WTC11 (cell line): Measurements from ENCODE around the gene DGKZ. TPM values are rescaled to one million over a fixed set of nuclear protein-coding genes. Genes with fewer than 3 reads are reported as not detected.

Experiments
- ATAC-seq: fragments of 200-7000 bp; cut with Tn5 transposase; 2 replicates; pipeline ENCODE4 v1.10.0; 2021; ENCODE audit warnings: mild to moderate bottlenecking, moderate library complexity
- CTCF ChIA-PET: fragments of 300-600 bp; sonication (Branson Sonifier 250); formaldehyde crosslinking; loops from one replicate; lab custom pipeline; 2021; ENCODE audit warnings: antibody characterized with exemption; lab: Charles Lee
- POLR2A ChIA-PET: fragments of 350-600 bp; sonication (Branson Sonifier 250); formaldehyde crosslinking; loops from one replicate; lab custom pipeline; 2021; ENCODE audit warnings: antibody characterized with exemption; lab: Charles Lee
- DNase-seq: peaks from one replicate; pipeline ENCODE4 v3.0.0; 2021; ENCODE audit warnings: low spot score
- H3K27ac Mint-ChIP-seq: 2 replicates; pipeline ENCODE4 v1.8.0; 2021; ENCODE audit warnings: mixed read lengths
- H3K27me3 Mint-ChIP-seq: 2 replicates; pipeline ENCODE4 v1.8.0; 2021; ENCODE audit warnings: low read depth, mild to moderate bottlenecking, moderate library complexity, mixed read lengths
- H3K36me3 Mint-ChIP-seq: 2 replicates; pipeline ENCODE4 v1.8.0; 2021; ENCODE audit warnings: mixed read lengths
- H3K4me1 Mint-ChIP-seq: 2 replicates; pipeline ENCODE4 v1.8.0; 2022; ENCODE audit warnings: mixed read lengths
- H3K4me3 Mint-ChIP-seq: 2 replicates; pipeline ENCODE4 v1.8.0; 2021; ENCODE audit warnings: mild to moderate bottlenecking, moderate library complexity, mixed read lengths
- H3K9me3 Mint-ChIP-seq: 2 replicates; pipeline ENCODE4 v1.8.0; 2021; ENCODE audit warnings: mixed read lengths
- ARID4B ChIP-seq: sonication (generic); formaldehyde crosslinking; IDR thresholded peaks from 2 replicates; pipeline ENCODE4 v1.8.0; 2023; ENCODE audit warnings: missing genetic modification reagents, mild to moderate bottlenecking, borderline replicate concordance
- CTCF ChIP-seq: fragments of 200-600 bp; IDR thresholded peaks from 2 replicates; pipeline ENCODE4 v1.8.0; 2022; ENCODE audit warnings: antibody characterized with exemption
- ESRRA ChIP-seq: sonication (generic); formaldehyde crosslinking; IDR thresholded peaks from 2 replicates; pipeline ENCODE4 v1.8.1; 2022; ENCODE audit warnings: mild to moderate bottlenecking, missing genetic modification reagents, borderline replicate concordance
- FOXP1 ChIP-seq: sonication (generic); formaldehyde crosslinking; IDR thresholded peaks from 2 replicates; pipeline ENCODE4 v1.8.0; 2022; ENCODE audit warnings: missing genetic modification reagents, mild to moderate bottlenecking, moderate library complexity, borderline replicate concordance
- GRHL2 ChIP-seq: fragments of 250-450 bp; sonication (Bioruptor Pico); IDR thresholded peaks from 2 replicates; pipeline ENCODE4 v1.8.0; 2022; ENCODE audit warnings: mild to moderate bottlenecking, moderate library complexity; ENCODE audit not compliant: insufficient replicate concordance, severe bottlenecking
- JAZF1 ChIP-seq: fragments of 250-450 bp; sonication (Bioruptor Pico); IDR thresholded peaks from 2 replicates; pipeline ENCODE4 v1.9.0; 2021; ENCODE audit warnings: moderate library complexity, mild to moderate bottlenecking, inconsistent platforms
- NFYB ChIP-seq: sonication (generic); formaldehyde crosslinking; conservative IDR thresholded peaks from 2 replicates; pipeline ENCODE4 v1.8.0; 2022; ENCODE audit warnings: low read depth, missing genetic modification reagents
- NR1H2 ChIP-seq: sonication (generic); formaldehyde crosslinking; IDR thresholded peaks from 2 replicates; pipeline ENCODE4 v1.9.0; 2021; ENCODE audit warnings: mild to moderate bottlenecking, moderate library complexity, missing genetic modification reagents
- RELA ChIP-seq: sonication (generic); formaldehyde crosslinking; IDR thresholded peaks from 2 replicates; pipeline ENCODE4 v1.8.1; 2022; ENCODE audit warnings: missing genetic modification reagents, mild to moderate bottlenecking, borderline replicate concordance
- SP1 ChIP-seq: sonication (generic); formaldehyde crosslinking; conservative IDR thresholded peaks from 2 replicates; pipeline ENCODE4 v1.8.1; 2022; ENCODE audit warnings: missing genetic modification reagents
- STAT6 ChIP-seq: sonication (generic); formaldehyde crosslinking; conservative IDR thresholded peaks from 2 replicates; pipeline ENCODE4 v1.8.1; 2023; ENCODE audit warnings: mild to moderate bottlenecking, low read depth, missing genetic modification reagents, moderate library complexity
- TP53 ChIP-seq: sonication (generic); formaldehyde crosslinking; IDR thresholded peaks from 2 replicates; pipeline ENCODE4 v1.8.1; 2023; ENCODE audit warnings: mild to moderate bottlenecking, missing genetic modification reagents
- ZNF232 ChIP-seq: sonication (generic); formaldehyde crosslinking; IDR thresholded peaks from 2 replicates; pipeline ENCODE4 v1.8.0; 2022; ENCODE audit warnings: mild to moderate bottlenecking, missing genetic modification reagents
- ZNF416 ChIP-seq: fragments of 250-450 bp; sonication (Bioruptor Pico); IDR thresholded peaks from 2 replicates; pipeline ENCODE4 v1.9.0; 2021; ENCODE audit warnings: mild to moderate bottlenecking, inconsistent platforms
- ZNF423 ChIP-seq: fragments of 250-450 bp; sonication (Bioruptor Pico); IDR thresholded peaks from 2 replicates; pipeline ENCODE4 v2.1.2; 2022; ENCODE audit warnings: mild to moderate bottlenecking, moderate library complexity
- total RNA-seq: library from RNA; stranded (reverse); gene quantifications from 3 replicates; pipeline ENCODE4 v1.2.3, GENCODE V29; 2021
- TF ChIP-seq, protein P1 (sequence below): sonication (generic); formaldehyde crosslinking; IDR thresholded peaks from 2 replicates; pipeline ENCODE4 v1.8.1; 2022; ENCODE audit warnings: mild to moderate bottlenecking, moderate library complexity, missing genetic modification reagents
- TF ChIP-seq, protein P2 (sequence below): sonication (generic); formaldehyde crosslinking; IDR thresholded peaks from 2 replicates; pipeline ENCODE4 v1.8.1; 2023; ENCODE audit warnings: mild to moderate bottlenecking, moderate library complexity, missing genetic modification reagents

The DGKZ gene
- total RNA-seq, 1 experiment from 2014 or later, result 139 TPM

DNA sequence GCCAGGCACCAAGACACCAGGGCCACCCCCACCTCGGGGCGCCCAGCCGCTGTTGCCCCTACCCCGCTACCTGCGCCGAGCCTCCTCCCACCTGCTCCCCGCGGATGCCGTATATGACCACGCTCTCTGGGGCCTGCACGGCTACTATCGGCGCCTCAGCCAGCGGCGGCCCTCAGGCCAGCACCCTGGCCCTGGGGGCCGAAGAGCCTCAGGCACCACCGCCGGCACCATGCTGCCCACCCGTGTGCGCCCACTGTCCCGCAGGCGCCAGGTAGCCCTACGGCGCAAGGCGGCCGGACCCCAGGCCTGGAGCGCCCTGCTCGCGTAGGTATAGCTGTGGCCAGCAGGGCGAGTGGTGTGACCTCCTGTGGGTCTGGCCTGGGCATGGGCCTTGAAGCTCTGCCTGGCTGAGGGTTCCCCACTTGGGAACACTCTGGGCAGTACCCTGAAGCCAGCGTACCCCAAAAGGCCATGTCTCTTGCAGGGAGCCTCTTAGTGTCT is 19.4 kb downstream of the DGKZ start:
- 0 out of 2 replicates have a peak, but pooled peaks have one; percentile 4 for ATAC-seq
- ChIA-PET POLR2A (interaction anchor here (1.3 kb wide), 1 partner anchor 13 kb away, joined by 5 read pairs; no protein-coding TSS in a partner anchor), CTCF (interaction anchor here (0.6 to 11.8 kb wide), 18 partner anchors 12 to 529 kb away, joined by 3 to 231 read pairs (median 4); no protein-coding TSS in a partner anchor)
- TF ChIP-seq NFYB (CRISPR knock-in tag), result no peak
- TF ChIP-seq TP53, result 0 out of 2 replicates have a peak, but pooled peaks have one; percentile 1
- no peaks in the 10 kb centered on the region for H3K27me3 Mint-ChIP-seq
- no peak for DNase-seq
- no peak overlapping the region for H3K4me3 Mint-ChIP-seq
- no peaks in the 10 kb centered on the region for H3K9me3 Mint-ChIP-seq
- peaks cover 29% of the 10 kb centered on the region for H3K4me1 Mint-ChIP-seq
- peaks cover 18% of the 10 kb centered on the region for H3K36me3 Mint-ChIP-seq
- H3K27ac Mint-ChIP-seq, result no peak overlapping the region

DNA sequence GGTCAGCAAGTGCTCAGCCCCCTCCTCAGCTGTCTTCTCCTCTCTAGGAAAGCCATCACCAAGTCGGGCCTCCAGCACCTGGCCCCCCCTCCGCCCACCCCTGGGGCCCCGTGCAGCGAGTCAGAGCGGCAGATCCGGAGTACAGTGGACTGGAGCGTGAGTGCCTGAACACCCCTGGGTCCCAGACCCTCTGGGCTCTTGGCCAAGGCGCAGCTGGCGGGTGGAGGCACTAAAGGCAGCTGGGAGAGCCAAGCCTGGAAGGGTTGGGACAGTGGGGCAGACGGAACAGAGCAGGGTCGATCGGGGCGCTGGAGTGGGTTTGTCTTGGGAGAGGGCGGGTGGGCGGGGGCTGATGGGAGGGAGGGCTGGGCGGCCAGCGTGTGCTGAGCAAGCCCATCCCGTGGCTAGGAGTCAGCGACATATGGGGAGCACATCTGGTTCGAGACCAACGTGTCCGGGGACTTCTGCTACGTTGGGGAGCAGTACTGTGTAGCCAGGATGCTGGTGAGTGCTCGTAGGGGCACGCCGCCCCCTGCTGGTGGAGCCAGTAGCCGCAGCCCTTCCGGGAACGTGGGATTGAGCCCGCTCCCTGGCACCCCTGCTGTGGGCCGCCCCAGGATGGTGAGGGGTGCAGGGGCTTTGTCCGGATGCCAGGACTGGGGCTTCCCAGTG is 20.1 kb downstream of the DGKZ start:
- TF ChIP-seq CTCF (peak; percentile 96), JAZF1 (no peak), ZNF416 (CRISPR knock-in tag) (no peak), ZNF423 (peak; percentile 83), ZNF232 (CRISPR knock-in tag) (peak; percentile 42; the same call in 1 of the 2 replicates), STAT6 (no peak), NR1H2 (no peak), ESRRA (CRISPR knock-in tag) (no peak), ARID4B (CRISPR knock-in tag) (no peak), FOXP1 (no peak), SP1 (CRISPR knock-in tag) (0 out of 2 replicates have a peak, but pooled peaks have one; percentile 34), GRHL2 (CRISPR knock-in tag) (no peak), RELA (CRISPR knock-in tag) (no peak)
- TF ChIP-seq, protein P1, sequence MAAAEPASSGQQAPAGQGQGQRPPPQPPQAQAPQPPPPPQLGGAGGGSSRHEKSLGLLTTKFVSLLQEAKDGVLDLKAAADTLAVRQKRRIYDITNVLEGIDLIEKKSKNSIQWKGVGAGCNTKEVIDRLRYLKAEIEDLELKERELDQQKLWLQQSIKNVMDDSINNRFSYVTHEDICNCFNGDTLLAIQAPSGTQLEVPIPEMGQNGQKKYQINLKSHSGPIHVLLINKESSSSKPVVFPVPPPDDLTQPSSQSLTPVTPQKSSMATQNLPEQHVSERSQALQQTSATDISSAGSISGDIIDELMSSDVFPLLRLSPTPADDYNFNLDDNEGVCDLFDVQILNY (CRISPR knock-in tag), result no peak
- TF ChIP-seq, protein P2, sequence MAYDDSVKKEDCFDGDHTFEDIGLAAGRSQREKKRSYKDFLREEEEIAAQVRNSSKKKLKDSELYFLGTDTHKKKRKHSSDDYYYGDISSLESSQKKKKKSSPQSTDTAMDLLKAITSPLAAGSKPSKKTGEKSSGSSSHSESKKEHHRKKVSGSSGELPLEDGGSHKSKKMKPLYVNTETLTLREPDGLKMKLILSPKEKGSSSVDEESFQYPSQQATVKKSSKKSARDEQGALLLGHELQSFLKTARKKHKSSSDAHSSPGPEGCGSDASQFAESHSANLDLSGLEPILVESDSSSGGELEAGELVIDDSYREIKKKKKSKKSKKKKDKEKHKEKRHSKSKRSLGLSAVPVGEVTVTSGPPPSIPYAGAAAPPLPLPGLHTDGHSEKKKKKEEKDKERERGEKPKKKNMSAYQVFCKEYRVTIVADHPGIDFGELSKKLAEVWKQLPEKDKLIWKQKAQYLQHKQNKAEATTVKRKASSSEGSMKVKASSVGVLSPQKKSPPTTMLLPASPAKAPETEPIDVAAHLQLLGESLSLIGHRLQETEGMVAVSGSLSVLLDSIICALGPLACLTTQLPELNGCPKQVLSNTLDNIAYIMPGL (CRISPR knock-in tag), result peak; percentile 64
- Mint-ChIP-seq H3K27me3 (no peaks in the 10 kb centered on the region), H3K4me1 (peaks cover 26% of the 10 kb centered on the region), H3K27ac (no peak overlapping the region; the same call in 1 of the 2 replicates), H3K9me3 (no peaks in the 10 kb centered on the region), H3K36me3 (peaks cover 18% of the 10 kb centered on the region), H3K4me3 (no peak overlapping the region)
- ATAC-seq, result peak; percentile 66
- DNase-seq, result peak; percentile 89
- ChIA-PET POLR2A (interaction anchor here (1.3 kb wide), 1 partner anchor 12 kb away, joined by 5 read pairs; no protein-coding TSS in a partner anchor), CTCF (interaction anchor here (0.6 to 11.8 kb wide), 19 partner anchors 11 to 529 kb away, joined by 3 to 231 read pairs (median 4); no protein-coding TSS in a partner anchor)
